HepG2 (cell line): ENCODE measurements around the gene PLXNC1. TPM values are rescaled to one million over a fixed set of nuclear protein-coding genes. Genes with fewer than 3 reads are reported as not detected.

Experiments
- AKAP8 ChIP-seq: sonication (generic); formaldehyde crosslinking; IDR thresholded peaks from 2 replicates; pipeline ENCODE4 v1.5.1; 2020; ENCODE audit warnings: mild to moderate bottlenecking, missing genetic modification reagents
- BCL6 ChIP-seq: IDR thresholded peaks from 2 replicates; pipeline ENCODE4 v1.6.1; 2016; ENCODE audit warnings: missing genetic modification reagents, missing compliant biosample characterization
- CHD4 ChIP-seq: fragments of 200-600 bp; sonication (generic); IDR thresholded peaks from 2 replicates; pipeline ENCODE4 v1.7.0; 2017; ENCODE audit warnings: mild to moderate bottlenecking, low read length, borderline replicate concordance
- IRF2 ChIP-seq: IDR thresholded peaks from 2 replicates; pipeline ENCODE4 v1.6.1; 2018; ENCODE audit warnings: missing genetic modification reagents, missing compliant biosample characterization
- MAZ ChIP-seq, 2 experiments: sonication (generic) in 1 of 2; formaldehyde crosslinking in 1 of 2; IDR thresholded peaks; 2 replicates each; pipeline versions ENCODE4 v1.5.0 to v1.6.1; 2012 to 2020; ENCODE audit warnings: low read depth in 2 of 2, mild to moderate bottlenecking in 2 of 2, borderline replicate concordance in 1 of 2, improper control_type of control experiment in 1 of 2, low read length in 1 of 2, missing genetic modification reagents in 1 of 2, moderate library complexity in 1 of 2
- RFX3 ChIP-seq: IDR thresholded peaks from 2 replicates; pipeline ENCODE4 v1.6.1; 2016; ENCODE audit warnings: missing biosample characterization, missing genetic modification reagents
- RXRA ChIP-seq: sonication (generic); formaldehyde crosslinking; IDR thresholded peaks from 2 replicates; pipeline ENCODE4 v1.5.1; 2020; ENCODE audit warnings: missing genetic modification reagents
- SAP130 ChIP-seq: IDR thresholded peaks from 2 replicates; pipeline ENCODE4 v1.6.1; 2016; ENCODE audit warnings: low read depth
- SKI ChIP-seq: fragments of 450-650 bp; IDR thresholded peaks from one replicate; pipeline ENCODE4 v1.6.1; 2018; ENCODE audit warnings: mild to moderate bottlenecking; ENCODE audit not compliant: partially characterized antibody
- TCF7 ChIP-seq: sonication (generic); IDR thresholded peaks from 2 replicates; pipeline ENCODE4 v1.6.1; 2016; ENCODE audit warnings: antibody characterized with exemption, low read depth
- THRA ChIP-seq: sonication (generic); formaldehyde crosslinking; IDR thresholded peaks from 2 replicates; pipeline ENCODE4 v1.4.0; 2020; ENCODE audit warnings: missing genetic modification reagents, borderline replicate concordance
- ZKSCAN8 ChIP-seq: IDR thresholded peaks from 2 replicates; pipeline ENCODE4 v1.6.1; 2016; ENCODE audit warnings: borderline replicate concordance, missing genetic modification reagents, missing compliant biosample characterization
- ZNF468 ChIP-seq: sonication (generic); formaldehyde crosslinking; IDR thresholded peaks from 2 replicates; pipeline ENCODE4 v1.8.0; 2022; ENCODE audit warnings: mild to moderate bottlenecking, moderate library complexity, missing genetic modification reagents
- ZNF770 ChIP-seq: sonication (generic); formaldehyde crosslinking; IDR thresholded peaks from 2 replicates; pipeline ENCODE4 v1.5.0; 2020; ENCODE audit warnings: mild to moderate bottlenecking, missing genetic modification reagents
- polyA plus RNA-seq, 8 experiments: library from polyadenylated mRNA; depleted of rRNA in 3 of 8; stranded (reverse) in 7 of 8; unstranded in 1 of 8; fragments of >200 nt; fragmentation: Illumina TruSeq in 4 of 8; extraction: Trizol in 4 of 8; gene quantifications; 2 replicates each; pipeline versions ENCODE4 v1.2.1 to v1.2.3, GENCODE V29; 2011 to 2016; ENCODE audit warnings: low read depth in 4 of 8, missing spikeins in 1 of 8, mixed read lengths in 1 of 8; ENCODE audit not compliant: insufficient read depth in 1 of 8
- total RNA-seq, 5 experiments: library from RNA; depleted of rRNA; stranded (reverse); fragments of >200 nt; fragmentation: Illumina TruSeq; extraction: Trizol; gene quantifications; 2 replicates each; pipeline ENCODE4 v1.2.3, GENCODE V29; 2016; ENCODE audit warnings: low read depth in 1 of 5
- TF ChIP-seq, protein P1 (sequence below): sonication (generic); formaldehyde crosslinking; IDR thresholded peaks from 2 replicates; pipeline ENCODE4 v1.4.0; 2020; ENCODE audit warnings: mild to moderate bottlenecking, missing genetic modification reagents, borderline replicate concordance
- TF ChIP-seq, protein P2 (sequence below): sonication (generic); formaldehyde crosslinking; IDR thresholded peaks from 2 replicates; pipeline ENCODE4 v1.4.0; 2020; ENCODE audit warnings: missing genetic modification reagents, borderline replicate concordance

Gene PLXNC1
- total and polyA plus RNA-seq, 2 of the 13 experiments (the other 11 are each of a cell fraction or from before 2014, with no cell fraction given), result 6.6 to 11.2 TPM

- TF ChIP-seq ZNF770 (CRISPR knock-in tag), result peak; percentile 100
- peak; percentile 87 for TF ChIP-seq TCF7
- peak; percentile 49 for TF ChIP-seq SKI
- TF ChIP-seq MAZ (IDR thresholded peaks at IDR 0.05; ENCODE audit: borderline replicate concordance, low read depth, low read length), result no peak
- no peak for TF ChIP-seq MAZ (CRISPR knock-in tag; IDR thresholded peaks at IDR 0.05; ENCODE audit: low read depth)
- 0 out of 2 replicates have a peak, but pooled peaks have one; percentile 61 for TF ChIP-seq ZKSCAN8 (CRISPR knock-in tag)
- TF ChIP-seq, protein P1, sequence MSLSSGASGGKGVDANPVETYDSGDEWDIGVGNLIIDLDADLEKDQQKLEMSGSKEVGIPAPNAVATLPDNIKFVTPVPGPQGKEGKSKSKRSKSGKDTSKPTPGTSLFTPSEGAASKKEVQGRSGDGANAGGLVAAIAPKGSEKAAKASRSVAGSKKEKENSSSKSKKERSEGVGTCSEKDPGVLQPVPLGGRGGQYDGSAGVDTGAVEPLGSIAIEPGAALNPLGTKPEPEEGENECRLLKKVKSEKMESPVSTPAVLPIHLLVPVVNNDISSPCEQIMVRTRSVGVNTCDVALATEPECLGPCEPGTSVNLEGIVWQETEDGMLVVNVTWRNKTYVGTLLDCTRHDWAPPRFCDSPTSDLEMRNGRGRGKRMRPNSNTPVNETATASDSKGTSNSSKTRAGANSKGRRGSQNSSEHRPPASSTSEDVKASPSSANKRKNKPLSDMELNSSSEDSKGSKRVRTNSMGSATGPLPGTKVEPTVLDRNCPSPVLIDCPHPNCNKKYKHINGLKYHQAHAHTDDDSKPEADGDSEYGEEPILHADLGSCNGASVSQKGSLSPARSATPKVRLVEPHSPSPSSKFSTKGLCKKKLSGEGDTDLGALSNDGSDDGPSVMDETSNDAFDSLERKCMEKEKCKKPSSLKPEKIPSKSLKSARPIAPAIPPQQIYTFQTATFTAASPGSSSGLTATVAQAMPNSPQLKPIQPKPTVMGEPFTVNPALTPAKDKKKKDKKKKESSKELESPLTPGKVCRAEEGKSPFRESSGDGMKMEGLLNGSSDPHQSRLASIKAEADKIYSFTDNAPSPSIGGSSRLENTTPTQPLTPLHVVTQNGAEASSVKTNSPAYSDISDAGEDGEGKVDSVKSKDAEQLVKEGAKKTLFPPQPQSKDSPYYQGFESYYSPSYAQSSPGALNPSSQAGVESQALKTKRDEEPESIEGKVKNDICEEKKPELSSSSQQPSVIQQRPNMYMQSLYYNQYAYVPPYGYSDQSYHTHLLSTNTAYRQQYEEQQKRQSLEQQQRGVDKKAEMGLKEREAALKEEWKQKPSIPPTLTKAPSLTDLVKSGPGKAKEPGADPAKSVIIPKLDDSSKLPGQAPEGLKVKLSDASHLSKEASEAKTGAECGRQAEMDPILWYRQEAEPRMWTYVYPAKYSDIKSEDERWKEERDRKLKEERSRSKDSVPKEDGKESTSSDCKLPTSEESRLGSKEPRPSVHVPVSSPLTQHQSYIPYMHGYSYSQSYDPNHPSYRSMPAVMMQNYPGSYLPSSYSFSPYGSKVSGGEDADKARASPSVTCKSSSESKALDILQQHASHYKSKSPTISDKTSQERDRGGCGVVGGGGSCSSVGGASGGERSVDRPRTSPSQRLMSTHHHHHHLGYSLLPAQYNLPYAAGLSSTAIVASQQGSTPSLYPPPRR (CRISPR knock-in tag), result no peak; the same call in 1 of the 2 replicates
- no peak for TF ChIP-seq RXRA (CRISPR knock-in tag)
- TF ChIP-seq THRA (CRISPR knock-in tag), result peak; percentile 14; the same call in 1 of the 2 replicates
- peak; percentile 59; the same call in 1 of the 2 replicates for TF ChIP-seq SAP130 (CRISPR knock-in tag)
- TF ChIP-seq ZNF468 (CRISPR knock-in tag), result no peak
- 0 out of 2 replicates have a peak, but pooled peaks have one; percentile 28 for TF ChIP-seq CHD4
- no peak for TF ChIP-seq AKAP8 (CRISPR knock-in tag)
- TF ChIP-seq, protein P2, sequence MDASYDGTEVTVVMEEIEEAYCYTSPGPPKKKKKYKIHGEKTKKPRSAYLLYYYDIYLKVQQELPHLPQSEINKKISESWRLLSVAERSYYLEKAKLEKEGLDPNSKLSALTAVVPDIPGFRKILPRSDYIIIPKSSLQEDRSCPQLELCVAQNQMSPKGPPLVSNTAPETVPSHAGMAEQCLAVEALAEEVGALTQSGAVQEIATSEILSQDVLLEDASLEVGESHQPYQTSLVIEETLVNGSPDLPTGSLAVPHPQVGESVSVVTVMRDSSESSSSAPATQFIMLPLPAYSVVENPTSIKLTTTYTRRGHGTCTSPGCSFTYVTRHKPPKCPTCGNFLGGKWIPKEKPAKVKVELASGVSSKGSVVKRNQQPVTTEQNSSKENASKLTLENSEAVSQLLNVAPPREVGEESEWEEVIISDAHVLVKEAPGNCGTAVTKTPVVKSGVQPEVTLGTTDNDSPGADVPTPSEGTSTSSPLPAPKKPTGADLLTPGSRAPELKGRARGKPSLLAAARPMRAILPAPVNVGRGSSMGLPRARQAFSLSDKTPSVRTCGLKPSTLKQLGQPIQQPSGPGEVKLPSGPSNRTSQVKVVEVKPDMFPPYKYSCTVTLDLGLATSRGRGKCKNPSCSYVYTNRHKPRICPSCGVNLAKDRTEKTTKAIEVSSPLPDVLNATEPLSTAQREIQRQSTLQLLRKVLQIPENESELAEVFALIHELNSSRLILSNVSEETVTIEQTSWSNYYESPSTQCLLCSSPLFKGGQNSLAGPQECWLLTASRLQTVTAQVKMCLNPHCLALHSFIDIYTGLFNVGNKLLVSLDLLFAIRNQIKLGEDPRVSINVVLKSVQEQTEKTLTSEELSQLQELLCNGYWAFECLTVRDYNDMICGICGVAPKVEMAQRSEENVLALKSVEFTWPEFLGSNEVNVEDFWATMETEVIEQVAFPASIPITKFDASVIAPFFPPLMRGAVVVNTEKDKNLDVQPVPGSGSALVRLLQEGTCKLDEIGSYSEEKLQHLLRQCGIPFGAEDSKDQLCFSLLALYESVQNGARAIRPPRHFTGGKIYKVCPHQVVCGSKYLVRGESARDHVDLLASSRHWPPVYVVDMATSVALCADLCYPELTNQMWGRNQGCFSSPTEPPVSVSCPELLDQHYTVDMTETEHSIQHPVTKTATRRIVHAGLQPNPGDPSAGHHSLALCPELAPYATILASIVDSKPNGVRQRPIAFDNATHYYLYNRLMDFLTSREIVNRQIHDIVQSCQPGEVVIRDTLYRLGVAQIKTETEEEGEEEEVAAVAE (CRISPR knock-in tag), result no peak
- TF ChIP-seq RFX3 (CRISPR knock-in tag), result no peak
- 0 out of 2 replicates have a peak, but pooled peaks have one; percentile 26 for TF ChIP-seq IRF2
- TF ChIP-seq BCL6, result peak; percentile 98
These were observed 35.5 kb downstream of the PLXNC1 start (continued) for GRCh38 chr12:94183708-94184379.
